GM19193 (cell line): ENCODE measurements around the gene DCHS1.

ENCODE experiments used
- POLR2A ChIP-seq: IDR thresholded peaks from 4 replicates; pipeline ENCODE4 v1.6.1; 2011; ENCODE audit not compliant: insufficient read depth, insufficient read length; ENCODE audit errors: extremely low read depth

DCHS1 gene

GRCh38 chr11:6655020-6655789, 404 bp downstream of the DCHS1 start:
- no peak for TF ChIP-seq POLR2A

GRCh38 chr11:6654281-6655019, 1.2 kb downstream of the DCHS1 start:
- TF ChIP-seq POLR2A, result no peak

- TF ChIP-seq POLR2A, result no peak
Measured at GRCh38 chr11:6653656-6654055, 2.0 kb downstream of the DCHS1 start.

GRCh38 chr11:6653097-6653496, 2.5 kb downstream of the DCHS1 start:
- no peak for TF ChIP-seq POLR2A

GRCh38 chr11:6652182-6652581, 3.4 kb downstream of the DCHS1 start:
- TF ChIP-seq POLR2A, result no peak

GRCh38 chr11:6650980-6651379, 4.6 kb downstream of the DCHS1 start:
- no peak for TF ChIP-seq POLR2A

- TF ChIP-seq POLR2A, result no peak
Measured at GRCh38 chr11:6650104-6650503, 5.5 kb downstream of the DCHS1 start.

GRCh38 chr11:6648501-6648900, 7.1 kb downstream of the DCHS1 start:
- no peak for TF ChIP-seq POLR2A

- no peak for TF ChIP-seq POLR2A
Measured at GRCh38 chr11:6647836-6648235, 7.8 kb downstream of the DCHS1 start.

- peak; percentile 21 for TF ChIP-seq POLR2A
Measured at GRCh38 chr11:6646918-6647679, 8.5 kb downstream of the DCHS1 start.

GRCh38 chr11:6646576-6646917, 9.1 kb downstream of the DCHS1 start:
- no peak for TF ChIP-seq POLR2A

GRCh38 chr11:6646071-6646470, 9.5 kb downstream of the DCHS1 start:
- TF ChIP-seq POLR2A, result no peak

GRCh38 chr11:6642957-6643356, 12.7 kb downstream of the DCHS1 start:
- TF ChIP-seq POLR2A, result no peak

- no peak for TF ChIP-seq POLR2A
Measured at GRCh38 chr11:6640985-6641701, 14.5 kb downstream of the DCHS1 start.
